NCI-H187 treated with DMSO at 0.1 percent for 48 hours (cell line): ENCODE data around the gene CFAP68.
"Not testable (repeated sequence)": the region's sequence is repeated elsewhere in the genome, so short reads cannot be mapped to it uniquely, and the experiment has no call there.

Source experiments
- DNase-seq: peaks from one replicate; lab custom pipeline; 2025; lab: John Stamatoyannopoulos, UW

CFAP68 gene

DNA sequence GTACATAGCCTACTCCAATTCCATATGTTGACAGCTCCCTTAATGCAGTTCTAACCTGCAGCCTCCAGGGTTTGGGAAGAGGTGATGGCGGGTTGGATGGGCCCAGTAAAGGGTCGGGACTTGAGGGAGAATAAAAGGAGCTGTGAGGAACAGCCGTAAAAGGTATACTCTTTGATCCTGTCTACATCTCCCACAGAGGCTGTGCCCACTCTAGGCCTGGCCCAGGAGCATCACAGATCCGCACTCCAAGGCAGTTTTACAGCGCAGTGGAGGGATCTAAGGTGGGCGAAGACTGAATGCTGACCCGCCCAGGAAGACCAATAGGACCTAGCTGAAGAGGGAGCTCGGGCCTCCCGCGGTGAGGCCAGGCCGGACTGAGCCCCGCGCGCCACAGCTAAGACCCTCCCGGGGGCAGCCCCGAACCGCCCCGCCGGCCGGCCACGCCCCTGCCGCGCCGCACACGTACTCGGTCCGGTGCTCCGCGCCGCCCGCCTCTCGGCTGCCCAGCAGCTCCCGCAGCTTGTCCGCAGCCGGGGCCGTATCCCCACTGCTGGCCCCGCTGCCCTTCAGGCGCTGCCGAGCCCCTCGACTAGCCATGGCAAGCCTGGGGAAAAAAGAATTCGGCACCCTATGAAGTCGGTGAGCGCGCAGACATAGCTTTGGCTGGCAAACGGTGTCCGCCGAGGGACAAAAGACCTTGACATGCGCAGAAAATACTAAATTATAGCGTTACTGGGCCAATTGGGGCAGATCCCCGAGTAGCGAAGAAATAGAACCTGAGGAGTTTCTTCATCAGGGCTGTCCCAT lies 8.3 kb upstream of the CFAP68 start, which contains the start of gene ALG9:
ALG9 (minus strand) TSS at position 696 of the 807 bp plus-strand sequence; CDS start at position 597, 99 bp downstream.
- DNase-seq = no peak

GRCh38 chr11:111871693-111872161 lies 7.6 kb upstream of the CFAP68 start:
- DNase-seq = no peak

DNA sequence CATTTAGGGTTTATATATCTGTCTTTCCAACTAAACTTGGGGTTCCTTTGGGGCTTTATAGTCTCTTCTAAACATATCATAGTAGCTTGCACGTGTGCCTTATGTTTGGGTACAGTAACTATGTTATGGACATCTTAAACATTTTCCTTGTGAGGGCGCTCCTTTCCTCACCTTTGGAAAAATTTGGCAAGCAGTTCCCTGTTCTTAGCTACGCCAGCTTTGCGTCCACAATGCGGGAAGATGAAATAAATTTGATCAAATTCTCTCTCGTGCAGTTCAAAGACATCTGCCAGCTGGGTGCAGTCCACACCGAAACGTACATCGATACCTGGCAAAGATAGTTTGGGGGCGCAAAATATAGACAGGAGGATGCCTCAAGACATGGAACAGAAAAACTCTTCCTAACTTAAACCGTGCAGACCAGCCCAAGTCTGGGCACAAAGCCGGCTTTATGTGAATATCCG lies 924 bp upstream of the CFAP68 start:
- DNase-seq = no peak

GRCh38 chr11:111879637-111879960 lies 258 bp downstream of the CFAP68 start:
- no peak for DNase-seq

GRCh38 chr11:111882202-111882601 lies 2.9 kb downstream of the CFAP68 start:
- DNase-seq = no peak

GRCh38 chr11:111885053-111885452 lies 5.7 kb downstream of the CFAP68 start:
- DNase-seq = not testable (repeated sequence)

- DNase-seq = no peak
These were observed 6.7 kb downstream of the CFAP68 start for GRCh38 chr11:111886032-111886431.

DNA sequence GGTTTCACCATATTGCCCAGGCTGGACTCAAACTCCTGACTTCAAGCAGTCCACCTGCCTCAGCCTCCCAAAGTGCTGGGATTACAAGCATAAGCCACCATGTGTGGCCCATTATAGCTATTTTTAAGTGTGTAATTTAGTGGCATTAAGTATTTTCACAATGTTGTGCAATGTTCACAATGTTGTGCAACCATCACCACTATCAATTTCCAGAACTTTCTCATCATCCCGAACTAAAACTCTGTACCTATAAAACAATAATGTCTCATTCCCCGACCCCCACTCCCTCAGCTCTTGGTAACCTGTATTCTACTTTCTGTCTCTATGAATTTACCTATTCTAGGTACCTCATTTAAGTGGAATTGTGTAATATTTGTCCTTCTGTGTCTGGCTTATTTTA lies 7.5 kb downstream of the CFAP68 start:
- DNase-seq = no peak

GRCh38 chr11:111905411-111905810 lies 26.1 kb downstream of the CFAP68 start:
- no peak for DNase-seq

DNA sequence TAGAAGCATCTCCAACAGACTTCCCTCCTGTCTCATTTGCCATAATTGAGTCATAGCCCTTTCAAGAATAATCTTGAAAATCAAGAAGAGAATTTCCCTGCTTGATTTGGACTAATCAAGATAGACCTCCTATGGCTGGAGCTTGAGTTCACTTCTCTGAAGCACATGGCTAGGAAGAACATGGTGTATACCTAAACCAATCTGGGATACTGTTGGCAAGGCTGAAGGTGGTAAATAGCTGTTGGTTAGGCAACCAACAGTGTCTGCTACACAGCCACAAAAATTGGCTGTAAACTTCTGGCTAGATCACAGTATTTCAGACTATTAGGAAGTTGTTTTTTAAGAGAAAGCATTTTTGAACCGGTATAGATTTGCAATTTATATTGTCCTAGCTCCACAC lies 27.3 kb downstream of the CFAP68 start:
- no peak for DNase-seq

DNA sequence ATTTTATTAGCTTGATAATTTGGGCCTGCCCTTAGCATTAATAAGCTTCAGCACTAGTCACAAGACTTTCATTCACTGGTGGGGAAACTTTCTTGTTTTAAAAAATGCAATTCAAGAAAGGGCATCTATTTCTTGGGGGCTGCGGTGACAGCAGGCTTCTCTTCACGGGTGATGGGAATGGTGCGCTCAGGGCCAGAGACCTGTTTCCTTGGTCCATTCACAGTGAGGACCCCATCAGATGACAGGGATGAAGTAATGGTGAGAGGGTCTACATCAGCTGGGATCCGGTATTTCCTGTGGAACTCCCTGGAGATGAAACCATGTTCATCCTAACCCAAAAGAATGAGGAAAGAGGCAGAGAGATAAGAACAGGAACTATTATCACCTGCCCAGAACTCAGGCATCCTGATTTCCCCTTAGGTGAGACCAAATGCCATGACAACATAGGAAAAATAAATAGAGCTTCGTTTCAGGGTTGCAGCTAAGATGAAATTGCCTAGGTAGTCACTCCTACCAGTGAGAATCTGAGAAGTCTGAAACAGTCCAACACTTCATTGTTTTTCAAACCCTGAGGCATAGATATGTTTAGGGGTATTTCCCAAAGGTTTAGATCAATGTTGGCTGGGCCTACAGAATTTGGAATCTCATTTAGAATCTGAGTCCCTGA lies 29.4 kb downstream of the CFAP68 start:
- no peak for DNase-seq

GRCh38 chr11:111909378-111909777 lies 30.0 kb downstream of the CFAP68 start:
- no peak for DNase-seq

- DNase-seq = no peak
These were observed 31.6 kb downstream of the CFAP68 start for GRCh38 chr11:111910676-111911562.

DNA sequence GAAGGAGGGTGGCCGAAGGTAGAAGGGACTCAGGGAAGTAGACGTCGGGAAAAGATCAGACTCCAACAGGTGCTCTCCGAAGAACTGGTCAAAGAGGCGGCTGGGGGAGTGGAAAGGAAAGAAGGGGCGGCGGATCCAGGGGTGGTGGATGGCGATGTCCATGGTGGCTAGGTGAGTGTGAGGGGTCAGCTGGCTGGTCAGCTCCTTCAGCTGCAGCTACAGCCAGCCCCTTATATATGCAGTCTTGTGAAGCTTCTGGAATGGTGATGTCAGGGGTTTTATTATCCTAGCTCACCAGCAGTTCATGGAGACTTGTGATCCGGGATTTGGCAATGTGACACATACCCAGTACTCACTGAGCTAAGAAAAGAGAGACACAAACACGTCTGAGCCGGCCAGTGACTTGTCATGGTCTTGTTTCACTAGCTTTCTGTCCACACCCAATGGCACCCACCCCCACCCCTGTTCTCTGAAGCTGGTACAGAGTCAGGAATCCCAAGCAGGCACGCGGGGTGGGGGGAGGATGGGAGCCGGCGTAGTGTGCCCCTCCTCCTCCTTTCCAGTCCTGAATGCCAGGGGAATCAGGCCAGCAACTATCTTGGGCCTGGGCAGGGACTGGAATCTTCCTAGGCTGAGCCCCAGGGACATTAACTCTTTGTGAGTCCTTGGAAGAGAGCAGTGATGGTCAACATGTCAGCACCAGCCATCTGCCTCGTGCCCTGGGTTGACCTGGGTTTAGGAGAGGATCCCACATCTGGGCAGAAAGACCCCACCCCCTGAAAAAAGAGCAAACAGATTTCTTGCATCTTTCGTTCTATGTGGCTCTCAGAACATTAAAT lies 32.4 kb downstream of the CFAP68 start, which contains the start of gene CRYAB:
CRYAB (minus strand) TSS at position 208 of the 839 bp plus-strand sequence; CDS start at position 162, 46 bp downstream.
- no peak for DNase-seq

GRCh38 chr11:111912535-111912934 lies 33.2 kb downstream of the CFAP68 start, which contains the start of gene HSPB2:
Gene HSPB2 (plus strand): TSS chr11:111912734. CDS start chr11:111912830, 96 bp downstream.
- DNase-seq = no peak

- DNase-seq = no peak
These were observed 33.9 kb downstream of the CFAP68 start for GRCh38 chr11:111913031-111913861.

DNA sequence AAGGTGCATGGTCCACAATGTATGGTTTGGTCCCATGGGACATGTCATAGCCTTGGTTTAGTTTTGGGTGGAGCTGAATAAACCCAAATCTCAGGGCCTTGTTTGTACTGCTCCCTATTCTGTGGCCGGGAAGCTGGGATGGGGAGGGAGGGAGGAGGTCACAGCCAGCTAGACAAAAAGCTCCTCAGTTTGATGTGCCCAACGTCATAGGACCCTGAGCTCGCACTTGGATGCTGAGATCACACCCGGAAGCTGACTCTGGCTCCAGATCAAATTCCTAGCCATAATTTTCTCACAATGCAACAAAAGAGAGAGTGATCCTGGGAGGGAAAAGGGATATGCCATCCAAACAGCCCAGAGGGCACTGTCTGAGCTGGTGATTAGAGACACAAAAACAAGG lies 34.7 kb downstream of the CFAP68 start:
- no peak for DNase-seq

DNA sequence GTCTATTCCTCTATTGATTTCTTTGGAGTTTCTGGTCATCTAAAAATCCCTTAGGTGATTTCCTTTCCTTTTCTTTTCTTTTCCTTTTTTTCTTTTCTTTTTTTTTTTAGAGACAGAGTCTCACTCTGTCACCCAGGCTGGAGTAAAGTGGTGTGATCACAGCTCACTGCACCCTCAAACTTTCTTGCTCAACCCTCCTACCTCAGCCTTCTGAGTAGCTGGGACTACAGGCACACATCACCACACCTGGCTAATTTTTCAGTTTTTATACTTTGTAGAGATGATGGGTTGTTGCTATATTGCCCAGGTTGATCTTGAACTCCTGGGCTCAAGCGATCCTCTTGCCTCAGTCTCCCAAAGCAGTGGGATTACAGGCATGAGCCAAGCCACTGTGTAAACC lies 37.4 kb downstream of the CFAP68 start:
- no peak for DNase-seq

DNA sequence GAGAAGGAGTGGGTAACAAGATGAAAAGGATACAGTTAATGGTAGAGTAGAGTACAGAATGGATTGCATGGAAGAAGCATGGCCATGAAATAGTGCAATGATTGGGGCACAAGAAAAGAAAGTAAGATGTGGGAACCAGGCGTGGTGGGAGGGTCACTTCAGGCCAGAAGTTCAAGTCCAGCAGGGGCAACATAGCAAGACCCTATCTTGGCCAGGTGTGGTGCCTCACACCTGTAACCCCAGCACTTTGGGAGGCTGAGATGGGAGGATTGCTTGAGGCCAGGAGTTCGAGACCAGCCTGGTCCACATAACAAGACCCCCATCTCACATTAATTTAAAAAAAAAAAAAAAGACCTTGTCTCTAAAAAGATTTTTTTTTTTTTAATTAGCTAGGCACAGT lies 38.0 kb downstream of the CFAP68 start:
- no peak for DNase-seq

GRCh38 chr11:111917788-111918187 lies 38.4 kb downstream of the CFAP68 start:
- DNase-seq = no peak
